Activated naive CD8-positive, alpha-beta T cell treated with anti-CD3 and anti-CD28 coated beads, Interleukin-2, amount 50 U/mL, for 24 hours (primary cell): ENCODE data around the gene HOXD10.

ENCODE experiments used
- ATAC-seq: fragments of 150-1000 bp; cut with Tn5 transposase; one replicate; pipeline ENCODE4 v1.10.0; 2021
- DNase-seq: peaks from one replicate; pipeline ENCODE4 v3.0.0; 2021
- H3K27ac Mint-ChIP-seq: one replicate; pipeline ENCODE4 v1.8.0; 2021; ENCODE audit warnings: mild to moderate bottlenecking, mixed read lengths
- H3K27me3 Mint-ChIP-seq: one replicate; pipeline ENCODE4 v1.8.0; 2021; ENCODE audit warnings: mixed read lengths
- H3K36me3 Mint-ChIP-seq: one replicate; pipeline ENCODE4 v1.8.0; 2021; ENCODE audit warnings: low read depth, mixed read lengths
- H3K4me1 Mint-ChIP-seq: one replicate; pipeline ENCODE4 v1.8.0; 2021; ENCODE audit warnings: mixed read lengths
- H3K4me3 Mint-ChIP-seq: one replicate; pipeline ENCODE4 v1.8.0; 2021; ENCODE audit warnings: mild to moderate bottlenecking, moderate library complexity, mixed read lengths
- H3K9me3 Mint-ChIP-seq: one replicate; pipeline ENCODE4 v1.8.0; 2021; ENCODE audit warnings: mixed read lengths

The HOXD10 gene

DNA sequence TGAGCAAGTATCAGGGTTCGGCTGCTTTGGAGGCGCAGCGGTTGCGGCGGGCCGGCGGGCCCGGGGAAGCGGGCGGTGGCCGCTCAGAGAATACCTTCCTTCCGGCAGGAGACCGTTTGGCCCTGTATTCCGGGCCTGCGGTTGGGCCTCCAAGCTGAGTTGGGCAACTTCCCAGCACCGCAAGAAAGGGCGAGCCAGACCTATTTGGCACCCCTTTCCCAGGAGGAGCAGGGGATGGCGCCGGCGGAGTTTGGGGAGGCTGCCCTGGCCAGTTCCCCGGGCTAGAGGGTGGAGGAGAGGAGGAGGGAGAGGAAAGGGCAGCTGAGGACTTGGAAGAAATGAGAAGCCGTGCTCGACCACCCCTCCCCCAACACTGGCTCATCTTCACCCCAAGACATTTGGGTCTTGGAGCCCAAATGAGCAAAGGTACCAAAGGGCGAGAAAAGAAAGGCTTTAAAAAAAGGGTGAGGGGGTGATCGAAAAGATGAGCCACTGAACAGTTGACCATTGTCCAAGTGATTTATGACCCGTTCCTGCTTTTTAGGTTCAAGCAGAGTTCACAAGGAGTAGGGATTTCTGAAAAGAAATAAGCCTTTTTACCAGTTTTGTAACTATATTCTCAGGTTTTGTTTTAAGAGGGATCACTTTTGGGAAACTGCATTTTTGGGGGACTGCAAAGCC lies 48.9 kb downstream of the HOXD10 start:
- Mint-ChIP-seq H3K9me3 (peaks cover 7% of the 10 kb centered on the region), H3K36me3 (no peaks in the 10 kb centered on the region), H3K4me1 (no peaks in the 10 kb centered on the region), H3K27me3 (peaks cover 83% of the 10 kb centered on the region), H3K4me3 (no peak overlapping the region), H3K27ac (no peak overlapping the region)
- no peak for DNase-seq
- ATAC-seq: no peak

DNA sequence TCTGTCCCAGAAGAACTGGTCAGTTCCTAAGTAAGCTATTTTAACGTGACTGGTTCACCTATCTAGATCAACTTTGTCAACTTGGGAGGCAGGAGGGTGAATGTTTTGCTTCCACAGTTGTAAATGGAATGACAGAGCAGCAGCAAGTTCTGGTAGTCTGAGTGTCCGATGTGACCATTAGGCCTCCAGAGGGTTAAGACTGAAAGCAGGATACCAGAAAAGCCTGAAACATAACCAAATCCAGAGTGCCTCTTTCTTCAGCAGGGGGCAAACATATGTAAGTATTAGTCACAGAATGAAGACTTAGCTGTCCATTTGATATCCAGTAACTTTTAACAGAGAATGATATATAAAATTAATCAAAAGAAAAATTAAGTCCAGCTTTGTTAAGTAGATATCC lies 49.7 kb downstream of the HOXD10 start:
- Mint-ChIP-seq H3K27me3 (peaks cover 83% of the 10 kb centered on the region), H3K4me3 (no peak overlapping the region), H3K27ac (no peak overlapping the region), H3K9me3 (peaks cover 7% of the 10 kb centered on the region), H3K36me3 (no peaks in the 10 kb centered on the region), H3K4me1 (no peaks in the 10 kb centered on the region)
- no peak for DNase-seq
- ATAC-seq: no peak

DNA sequence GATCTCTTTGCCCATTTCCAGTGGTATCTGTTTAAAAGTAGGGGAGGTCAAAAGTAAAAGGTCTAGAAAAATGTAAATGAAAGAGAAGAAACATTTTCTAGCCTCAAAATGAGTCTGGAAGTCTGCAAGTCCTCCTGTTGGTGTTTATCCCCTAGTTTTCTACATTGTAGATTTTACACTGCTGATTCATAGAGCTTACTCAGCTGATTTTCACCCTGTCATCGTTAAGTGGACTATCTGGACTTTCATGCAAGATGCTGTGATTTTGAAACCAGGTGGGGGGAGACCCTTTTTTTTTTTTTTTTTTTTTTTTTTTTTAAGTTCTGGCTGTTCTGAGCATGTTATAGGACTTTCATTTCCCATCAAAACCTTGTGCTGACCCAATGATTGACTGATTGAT lies 50.8 kb downstream of the HOXD10 start:
- ATAC-seq (no peak), DNase-seq (no peak)
- Mint-ChIP-seq H3K9me3 (peaks cover 7% of the 10 kb centered on the region), H3K4me3 (no peak overlapping the region), H3K4me1 (no peaks in the 10 kb centered on the region), H3K27ac (no peak overlapping the region), H3K27me3 (peaks cover 80% of the 10 kb centered on the region), H3K36me3 (no peaks in the 10 kb centered on the region)

DNA sequence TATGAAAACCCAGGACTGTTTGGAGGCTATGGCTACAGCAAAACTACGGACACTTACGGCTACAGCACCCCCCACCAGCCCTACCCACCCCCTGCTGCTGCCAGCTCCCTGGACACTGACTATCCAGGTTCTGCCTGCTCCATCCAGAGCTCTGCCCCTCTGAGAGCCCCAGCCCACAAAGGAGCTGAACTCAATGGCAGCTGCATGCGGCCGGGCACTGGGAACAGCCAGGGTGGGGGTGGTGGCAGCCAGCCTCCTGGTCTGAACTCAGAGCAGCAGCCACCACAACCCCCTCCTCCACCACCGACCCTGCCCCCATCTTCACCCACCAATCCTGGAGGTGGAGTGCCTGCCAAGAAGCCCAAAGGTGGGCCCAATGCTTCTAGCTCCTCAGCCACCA lies 52.6 kb downstream of the HOXD10 start:
- Mint-ChIP-seq H3K4me1 (peaks cover 9% of the 10 kb centered on the region), H3K27me3 (peaks cover 82% of the 10 kb centered on the region), H3K9me3 (peaks cover under 1% of the 10 kb centered on the region), H3K27ac (no peak overlapping the region), H3K4me3 (no peak overlapping the region), H3K36me3 (peaks cover 2% of the 10 kb centered on the region)
- ATAC-seq (no peak), DNase-seq (no peak)
